ENCODE data around the gene FLNB.

- TF ChIP-seq, protein P1, sequence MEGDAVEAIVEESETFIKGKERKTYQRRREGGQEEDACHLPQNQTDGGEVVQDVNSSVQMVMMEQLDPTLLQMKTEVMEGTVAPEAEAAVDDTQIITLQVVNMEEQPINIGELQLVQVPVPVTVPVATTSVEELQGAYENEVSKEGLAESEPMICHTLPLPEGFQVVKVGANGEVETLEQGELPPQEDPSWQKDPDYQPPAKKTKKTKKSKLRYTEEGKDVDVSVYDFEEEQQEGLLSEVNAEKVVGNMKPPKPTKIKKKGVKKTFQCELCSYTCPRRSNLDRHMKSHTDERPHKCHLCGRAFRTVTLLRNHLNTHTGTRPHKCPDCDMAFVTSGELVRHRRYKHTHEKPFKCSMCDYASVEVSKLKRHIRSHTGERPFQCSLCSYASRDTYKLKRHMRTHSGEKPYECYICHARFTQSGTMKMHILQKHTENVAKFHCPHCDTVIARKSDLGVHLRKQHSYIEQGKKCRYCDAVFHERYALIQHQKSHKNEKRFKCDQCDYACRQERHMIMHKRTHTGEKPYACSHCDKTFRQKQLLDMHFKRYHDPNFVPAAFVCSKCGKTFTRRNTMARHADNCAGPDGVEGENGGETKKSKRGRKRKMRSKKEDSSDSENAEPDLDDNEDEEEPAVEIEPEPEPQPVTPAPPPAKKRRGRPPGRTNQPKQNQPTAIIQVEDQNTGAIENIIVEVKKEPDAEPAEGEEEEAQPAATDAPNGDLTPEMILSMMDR (IDR thresholded peaks at IDR 0.05) = no peak
- no peak for TF ChIP-seq POLR2A (IDR thresholded peaks at IDR 0.05)
These were observed 71.6 kb downstream of the FLNB start for GRCh38 chr3:58079773-58080172.
